Suprapubic skin (tissue), 4 donors: ENCODE data around the gene DAO.

ENCODE experiments used
- CTCF ChIP-seq, 2 donors: fragments of 200-600 bp in 1 of 2; fragments of 450-650 bp in 1 of 2; sonication (generic) in 1 of 2; IDR thresholded peaks; one replicate each; pipeline ENCODE4 v1.5.1; 2016 to 2019; ENCODE audit warnings: antibody characterized with exemption in 2 of 2, mild to moderate bottlenecking in 1 of 2, moderate library complexity in 1 of 2
- EP300 ChIP-seq: sonication (generic); formaldehyde crosslinking; IDR thresholded peaks from one replicate; pipeline ENCODE4 v1.6.1; 2017; ENCODE audit warnings: antibody characterized with exemption
- POLR2A ChIP-seq, 2 donors: fragments of 450-650 bp; IDR thresholded peaks; one replicate each; pipeline ENCODE4 v1.6.1; 2017; ENCODE audit warnings: antibody characterized with exemption in 2 of 2, mild to moderate bottlenecking in 2 of 2, moderate library complexity in 2 of 2
- POLR2AphosphoS5 ChIP-seq, 3 donors: sonication (generic); formaldehyde crosslinking; IDR thresholded peaks; one replicate each; pipeline ENCODE4 v1.6.1; 2017; ENCODE audit warnings: antibody characterized with exemption in 3 of 3

GRCh38 chr12:108832730-108833354 is 47.0 kb upstream of the DAO start:
- TF ChIP-seq CTCF (IDR thresholded peaks at IDR 0.05) (no peak), POLR2A (IDR thresholded peaks at IDR 0.05) (no peak), POLR2AphosphoS5 (IDR thresholded peaks at IDR 0.05) (no peak), EP300 (no peak)
